GM13977 (cell line): ENCODE measurements around the gene DENND5B.

Source experiments
- DNase-seq: peaks from one replicate; pipeline ENCODE4 v3.0.0; 2012; ENCODE audit warnings: low spot score
- in situ Hi-C: fragments of 300-500 bp; cut with MboI; formaldehyde crosslinking; loops from one replicate; pipeline ENCODE4 v1.12.0; 2022; ENCODE audit warnings: low sequenced_read_pairs, low pct_unique_long_range_greater_than_20kb, mixed read lengths, inconsistent platforms; ENCODE audit not compliant: unreplicated experiment
- TF ChIP-seq, protein P1 (sequence below): IDR thresholded peaks from 2 replicates; pipeline ENCODE4 v1.5.1; 2012; ENCODE audit warnings: mild to moderate bottlenecking, control low read depth; ENCODE audit not compliant: insufficient read depth; ENCODE audit errors: extremely low read depth, missing control alignments

The DENND5B gene

DNA sequence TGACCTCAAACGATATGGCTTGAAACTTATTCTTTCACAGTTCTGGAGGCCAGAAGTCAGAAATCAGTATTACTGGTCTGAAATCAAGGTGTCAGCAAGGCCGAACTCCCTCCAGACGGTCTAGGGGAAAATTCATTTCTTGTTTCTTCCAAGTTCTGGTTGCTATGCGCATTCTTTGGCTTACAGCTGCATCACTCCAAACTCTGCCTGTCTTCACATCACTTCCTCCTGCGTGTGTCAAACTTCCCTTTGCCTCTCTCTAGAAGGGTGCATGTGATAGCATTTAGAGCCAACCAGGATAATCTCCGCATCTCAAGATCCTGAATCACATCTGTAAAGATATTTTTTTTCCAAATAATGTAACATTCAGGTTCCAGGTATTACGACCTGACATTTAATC, 62.8 kb downstream of the DENND5B start:
- TF ChIP-seq, protein P1, sequence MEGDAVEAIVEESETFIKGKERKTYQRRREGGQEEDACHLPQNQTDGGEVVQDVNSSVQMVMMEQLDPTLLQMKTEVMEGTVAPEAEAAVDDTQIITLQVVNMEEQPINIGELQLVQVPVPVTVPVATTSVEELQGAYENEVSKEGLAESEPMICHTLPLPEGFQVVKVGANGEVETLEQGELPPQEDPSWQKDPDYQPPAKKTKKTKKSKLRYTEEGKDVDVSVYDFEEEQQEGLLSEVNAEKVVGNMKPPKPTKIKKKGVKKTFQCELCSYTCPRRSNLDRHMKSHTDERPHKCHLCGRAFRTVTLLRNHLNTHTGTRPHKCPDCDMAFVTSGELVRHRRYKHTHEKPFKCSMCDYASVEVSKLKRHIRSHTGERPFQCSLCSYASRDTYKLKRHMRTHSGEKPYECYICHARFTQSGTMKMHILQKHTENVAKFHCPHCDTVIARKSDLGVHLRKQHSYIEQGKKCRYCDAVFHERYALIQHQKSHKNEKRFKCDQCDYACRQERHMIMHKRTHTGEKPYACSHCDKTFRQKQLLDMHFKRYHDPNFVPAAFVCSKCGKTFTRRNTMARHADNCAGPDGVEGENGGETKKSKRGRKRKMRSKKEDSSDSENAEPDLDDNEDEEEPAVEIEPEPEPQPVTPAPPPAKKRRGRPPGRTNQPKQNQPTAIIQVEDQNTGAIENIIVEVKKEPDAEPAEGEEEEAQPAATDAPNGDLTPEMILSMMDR: no peak
- DNase-seq: no peak
- in situ Hi-C loops: no loop called here

DNA sequence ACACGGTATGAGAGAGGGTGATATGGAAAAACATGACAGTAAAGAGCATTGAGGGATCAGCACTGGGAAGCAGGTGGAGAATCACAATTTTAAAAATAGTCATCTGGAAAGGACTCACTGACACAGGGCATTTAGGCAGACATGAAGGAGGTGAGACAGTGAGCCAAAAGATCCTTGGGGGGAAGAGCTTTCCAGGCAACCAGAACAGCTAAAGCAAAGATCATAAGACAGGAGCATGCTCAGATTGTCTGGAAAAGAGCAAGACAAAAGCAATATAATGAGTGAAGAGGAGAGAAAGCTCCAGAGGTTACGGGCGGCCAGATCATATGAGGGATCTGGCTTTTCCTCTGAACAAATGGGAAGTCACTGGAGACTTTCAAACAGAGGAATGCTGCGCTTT, 63.9 kb downstream of the DENND5B start:
- TF ChIP-seq, protein P1: no peak
- DNase-seq: no peak
- in situ Hi-C loops: no loop called here

DNA sequence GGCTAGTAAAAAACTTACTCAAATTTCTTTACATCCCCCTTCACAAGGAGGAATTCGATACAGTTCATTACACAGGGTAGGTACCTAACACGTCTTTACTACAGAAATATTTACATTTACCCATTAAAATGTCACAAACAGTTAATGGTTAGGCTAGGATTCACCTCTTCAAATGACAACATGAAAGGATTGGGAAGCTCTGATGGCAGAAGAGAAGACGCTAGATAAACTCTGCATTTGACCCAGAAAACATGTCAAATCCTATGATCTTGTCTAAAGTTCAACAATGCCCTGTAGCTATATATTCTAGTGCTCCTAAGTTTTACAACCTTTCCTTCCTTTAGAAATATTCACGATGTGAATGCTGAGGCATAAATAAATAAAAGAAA, 64.8 kb downstream of the DENND5B start:
- in situ Hi-C loops: no loop called here
- no peak for DNase-seq
- TF ChIP-seq, protein P1: no peak

DNA sequence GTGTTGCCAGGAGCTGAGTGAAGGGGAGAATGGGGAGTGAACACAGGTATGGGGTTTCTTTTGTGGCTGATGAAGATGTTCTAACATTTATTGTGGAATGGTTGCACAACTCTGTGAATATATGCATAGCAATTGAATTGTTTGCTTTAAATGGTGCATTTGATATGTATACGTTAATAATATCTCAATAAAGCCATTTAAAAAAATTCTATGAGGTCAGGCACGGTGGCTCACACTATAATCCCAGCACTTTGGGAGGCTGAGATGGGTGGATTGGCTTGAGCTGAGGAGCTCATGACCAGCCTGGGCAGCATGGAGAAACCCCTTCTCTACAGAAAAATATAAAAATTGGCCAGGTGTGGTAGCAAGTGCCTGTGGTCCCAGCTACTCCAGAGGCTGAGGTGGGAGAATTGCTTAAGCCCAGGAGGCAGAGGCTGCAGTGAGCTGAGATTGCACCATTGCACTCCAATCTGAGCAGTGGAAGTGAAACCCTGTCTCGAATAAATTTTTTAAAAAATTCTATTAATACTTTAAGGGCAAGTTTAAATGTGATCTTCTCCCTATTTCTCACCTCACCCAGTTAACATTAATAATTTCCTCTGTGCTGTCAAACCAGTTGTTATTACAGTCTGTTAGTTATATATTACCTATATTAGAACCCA, 65.3 kb downstream of the DENND5B start:
- DNase-seq: no peak
- TF ChIP-seq, protein P1: no peak
- in situ Hi-C loops: no loop called here

DNA sequence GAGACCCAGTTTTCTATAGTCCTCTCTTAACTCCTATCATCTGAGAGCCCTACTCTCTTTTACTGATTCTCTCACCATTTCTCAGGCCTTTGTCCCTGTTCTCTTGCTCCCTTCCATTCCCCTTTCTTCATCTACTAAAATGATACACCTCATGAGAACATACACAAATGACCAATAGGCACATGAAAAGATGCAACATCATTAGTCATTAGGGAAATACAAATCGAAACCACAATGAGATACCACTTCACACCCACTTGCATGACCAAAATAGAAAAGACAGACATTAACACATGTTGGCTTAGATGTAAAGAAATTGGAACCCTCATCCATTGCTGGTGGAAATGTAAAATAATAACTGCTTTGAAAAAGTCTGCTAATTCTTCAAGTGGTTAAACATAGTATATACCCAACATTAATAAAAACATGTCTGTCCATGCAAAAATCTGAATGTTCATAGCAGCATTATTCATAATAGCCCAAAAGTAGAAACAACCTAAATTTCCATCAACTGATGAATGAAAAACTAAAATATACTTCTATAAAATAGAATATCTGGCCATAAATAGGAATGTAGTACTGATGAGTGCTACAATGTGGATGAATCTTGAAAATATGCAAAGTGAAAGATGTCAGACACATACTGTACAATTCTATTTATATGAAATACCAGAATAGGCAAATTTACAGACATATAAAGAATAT, 66.0 kb downstream of the DENND5B start:
- TF ChIP-seq, protein P1: no peak
- in situ Hi-C loops: no loop called here

DNA sequence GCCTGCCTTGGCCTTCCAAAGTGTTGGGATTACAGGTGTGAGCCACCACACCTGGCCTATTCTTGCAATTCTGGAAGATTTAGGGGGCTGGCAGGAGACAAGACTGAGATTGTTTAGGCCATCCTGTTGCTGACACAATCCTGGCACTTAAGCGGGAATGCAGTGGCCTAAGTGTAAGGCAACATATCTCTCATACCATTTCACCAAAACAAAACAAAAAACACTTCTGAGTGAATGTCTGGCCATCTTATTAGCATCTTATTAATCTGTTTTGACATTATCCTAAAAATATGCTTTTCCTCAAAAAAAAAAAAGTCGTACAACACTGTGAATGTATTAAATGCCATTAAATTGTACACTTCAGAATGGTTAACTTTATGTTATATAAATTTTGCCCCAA, 67.6 kb downstream of the DENND5B start:
- DNase-seq: no peak
- in situ Hi-C loops: no loop called here
- TF ChIP-seq, protein P1: no peak

More for the DNA sequence above, 66.0 kb downstream of the DENND5B start:
- peak; percentile 12 for DNase-seq

DNA sequence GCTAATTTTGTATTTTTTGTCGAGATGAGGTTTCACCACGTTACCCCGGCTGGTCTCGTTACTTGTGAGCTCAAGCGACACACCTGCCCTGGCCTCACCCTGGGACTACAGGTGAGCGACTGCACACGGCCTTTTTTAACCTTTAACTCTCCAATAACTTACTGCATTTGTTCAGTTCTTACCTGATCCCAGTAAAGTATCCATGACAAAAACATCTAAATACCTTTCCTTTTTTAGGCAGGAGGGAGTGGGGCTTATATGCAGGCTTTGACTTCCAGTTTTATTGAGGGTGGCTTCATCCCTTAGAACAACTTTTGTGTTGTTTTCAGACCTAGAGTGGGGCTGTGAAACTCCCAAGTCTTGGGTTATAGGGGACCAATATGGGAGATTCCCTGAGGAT, 68.3 kb downstream of the DENND5B start:
- no peak for DNase-seq
- in situ Hi-C loops: no loop called here
- TF ChIP-seq, protein P1: no peak
